Caki2 (cell line): ENCODE data around the gene MS4A7. TPM values are rescaled to one million over a fixed set of nuclear protein-coding genes. Genes with fewer than 3 reads are reported as not detected.
A peak's percentile ranks its signal among the peaks of the same experiment; 100 is the strongest.

Experiments used
- DNase-seq: peaks from one replicate; pipeline ENCODE4 v3.0.0-alpha.2; 2015; ENCODE audit warnings: low read depth
- in situ Hi-C: cut with HindIII; loops from 2 replicates; pipeline ENCODE4 v1.10.0; 2016; ENCODE audit warnings: low sequenced_read_pairs, low pct_unique_long_range_greater_than_20kb, mixed read lengths
- total RNA-seq: library from RNA; depleted of rRNA; stranded (reverse); fragments of >200 nt; shearing (Covaris generic); gene quantifications from 2 replicates; pipeline ENCODE4 v1.2.3, GENCODE V29; 2014; ENCODE audit warnings: low replicate concordance; rRNA removed

MS4A7 gene
- total RNA-seq, 1 experiment from 2014 or later: not detected

DNA sequence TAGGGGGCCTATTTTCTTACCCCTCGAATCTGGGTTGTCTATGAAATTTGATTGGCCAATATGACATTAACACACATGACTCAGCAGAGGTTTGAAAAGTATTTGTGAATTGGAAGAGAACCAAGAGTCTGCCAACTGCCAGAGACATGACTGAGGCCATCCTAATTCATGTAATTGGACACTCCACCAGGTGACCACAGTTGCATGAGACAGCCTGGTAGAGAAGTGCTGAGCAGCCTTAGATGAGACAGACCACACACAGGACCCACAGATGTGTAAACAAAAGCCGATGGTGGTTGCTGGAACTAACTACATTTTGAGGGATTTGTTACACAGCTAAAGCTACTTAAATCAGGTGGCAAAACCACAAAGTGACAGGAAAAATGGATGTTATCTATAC, 50.2 kb downstream of the MS4A7 start:
- in situ Hi-C loops: no loop called here
- peak; percentile 2 for DNase-seq

DNA sequence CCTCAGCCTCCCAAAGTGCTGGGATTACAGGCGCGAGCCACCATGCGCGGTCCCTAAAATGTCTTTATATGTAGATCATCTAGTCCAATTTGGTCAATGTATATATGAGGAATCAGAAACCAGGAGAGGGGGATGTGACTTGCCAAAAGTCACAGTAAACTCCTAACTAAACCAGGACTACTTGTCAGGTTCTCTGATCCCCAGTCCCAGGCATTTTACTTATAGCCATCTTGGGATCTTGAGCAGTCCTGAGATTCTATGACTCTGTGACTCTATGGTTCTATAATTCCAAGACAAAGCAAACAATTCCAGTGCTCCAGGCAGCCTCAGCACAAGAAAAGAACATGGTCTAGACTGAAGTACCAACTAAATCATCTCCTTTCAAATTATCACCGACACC, 50.9 kb downstream of the MS4A7 start, which contains the start of gene MS4A5:
Gene MS4A5, plus strand, starts transcription at position 301 of the 400 bp plus-strand sequence. CDS start 103 bp downstream, outside the sequence.
- in situ Hi-C loops: no loop called here
- DNase-seq: no peak

GRCh38 chr11:60431251-60431650, 52.9 kb downstream of the MS4A7 start:
- in situ Hi-C loops: no loop called here

DNA sequence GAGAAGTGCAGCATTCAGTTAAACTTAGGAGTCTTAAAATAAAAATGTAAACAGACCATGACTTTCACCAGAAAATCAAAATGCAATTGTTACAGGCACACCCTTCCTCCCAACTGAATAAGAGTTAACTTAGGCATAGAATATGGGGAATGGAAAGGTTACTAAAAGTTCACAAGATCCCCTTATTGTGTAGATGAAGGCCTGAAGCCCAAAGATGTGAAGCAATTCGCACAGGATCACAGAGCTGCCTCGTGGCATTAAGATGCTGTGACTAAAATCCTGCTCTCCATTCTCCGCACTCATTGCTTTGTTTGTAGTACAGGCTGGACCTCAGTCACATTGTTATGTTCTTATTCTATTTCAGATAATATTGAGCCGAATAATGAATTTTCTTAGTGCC, 55.1 kb downstream of the MS4A7 start:
- in situ Hi-C loops: no loop called here
- no peak for DNase-seq

More at GRCh38 chr11:60431251-60431650, 52.9 kb downstream of the MS4A7 start:
- no peak for DNase-seq

Other genes starting within 250 kb of the MS4A7 start
- gene MS4A6A, start 195.4 kb upstream of the MS4A7 start, total RNA-seq: not detected in 2 replicates
- gene MS4A4E, start 135.4 kb upstream of the MS4A7 start, total RNA-seq: not detected in 2 replicates
- gene MS4A4A, start 97.9 kb upstream of the MS4A7 start, total RNA-seq: not detected in 2 replicates
- not detected in 2 replicates for gene MS4A6E, start 51.3 kb upstream of the MS4A7 start, total RNA-seq
- not detected in 2 replicates for gene MS4A14, start 17.9 kb downstream of the MS4A7 start, total RNA-seq
- gene MS4A5, start 51.0 kb downstream of the MS4A7 start, total RNA-seq: not detected in 2 replicates
- not detected in 2 replicates for gene MS4A1, start 77.3 kb downstream of the MS4A7 start, total RNA-seq
- gene MS4A12, start 114.2 kb downstream of the MS4A7 start, total RNA-seq: not detected in 2 replicates
- not detected in 2 replicates for gene MS4A13, start 136.9 kb downstream of the MS4A7 start, total RNA-seq